K562 (cell line): Measurements from ENCODE around the gene PGM2L1. TPM values are rescaled to one million over a fixed set of nuclear protein-coding genes. Genes with fewer than 3 reads are reported as not detected.
A peak's percentile ranks its signal among the peaks of the same experiment; 100 is the strongest.

Experiments
- ATAC-seq: fragments of 200-7000 bp; cut with Tn5 transposase; 3 replicates; pipeline ENCODE4 v1.9.1; 2020; ENCODE audit warnings: moderate library complexity
- BruUV-seq: library from RNA; stranded (reverse); fragments of 400-500 nt; replicated peaks from 2 replicates; lab custom pipeline; 2021; lab: Mats Ljungman, UMichigan
- CTCF ChIA-PET: fragments of 300-600 bp; formaldehyde crosslinking; extraction: SDS; loops from one replicate; lab custom pipeline; 2021; ENCODE audit warnings: low intra/inter-chr PET ratio; lab: Yijun Ruan, JAX
- POLR2A ChIA-PET: fragments of 300-600, 350-650 bp; sonication (Branson Sonifier 250); formaldehyde crosslinking; extraction: SDS; loops from one replicate; lab custom pipeline; 2021; ENCODE audit warnings: antibody characterized with exemption, inconsistent platforms; lab: Yijun Ruan, JAX
- DNase-seq, 4 experiments: peaks; one replicate each; pipeline versions ENCODE4 v3.0.0 to v3.0.0-alpha.2; 2011 to 2018; ENCODE audit warnings: low spot score in 3 of 4, mixed read lengths in 3 of 4; ENCODE audit errors: extremely low read depth in 1 of 4
- FAIRE-seq: peaks from 2 replicates; lab custom pipeline; 2011; peaks lifted over from hg19 to GRCh38; lab: Jason Lieb, UNC
- H2AFZ ChIP-seq: 2 replicates; pipeline ENCODE4 v1.6.0; 2011; ENCODE audit warnings: low read depth, low read length, control low read depth, inconsistent platforms
- H3K27ac ChIP-seq: fragments of 200-600 bp; 3 replicates; pipeline ENCODE4 v1.8.0; 2011; ENCODE audit warnings: low read depth, mild to moderate bottlenecking, control low read depth, inconsistent platforms, low read length, moderate library complexity, mixed read lengths; ENCODE audit errors: extremely low read depth
- H3K27me3 ChIP-seq, 2 experiments: fragments of 300-600 bp in 1 of 2; 2 replicates in 1 of 2; 3 replicates in 1 of 2; pipeline versions ENCODE4 v1.6.0 to v1.8.0; 2011; ENCODE audit warnings: inconsistent platforms in 2 of 2, low read length in 2 of 2, mild to moderate bottlenecking in 1 of 2, mixed read lengths in 1 of 2, moderate library complexity in 1 of 2; ENCODE audit not compliant: control insufficient read depth in 2 of 2, insufficient read depth in 2 of 2
- H3K36me3 ChIP-seq: fragments of 300-600 bp; 3 replicates; pipeline ENCODE4 v1.8.0; 2011; ENCODE audit warnings: mild to moderate bottlenecking, low read length, inconsistent platforms; ENCODE audit not compliant: control insufficient read depth, insufficient read depth
- H3K4me1 ChIP-seq, 2 experiments: fragments of 200-600 bp in 1 of 2; replicated peaks in 1 of 2; 2 replicates in 1 of 2; 3 replicates in 1 of 2; pipeline versions ENCODE4 v1.5.1 to v1.8.0; 2011; ENCODE audit warnings: inconsistent platforms in 2 of 2, low read length in 2 of 2, mild to moderate bottlenecking in 1 of 2, mixed read lengths in 1 of 2, moderate library complexity in 1 of 2; ENCODE audit not compliant: control insufficient read depth in 2 of 2, insufficient read depth in 2 of 2
- H3K4me2 ChIP-seq: 2 replicates; pipeline ENCODE4 v1.6.1; 2011; ENCODE audit warnings: low read length, control low read depth, inconsistent platforms, mixed read lengths; ENCODE audit not compliant: insufficient read depth
- H3K4me3 ChIP-seq: fragments of 200-600 bp; sonication (generic), shearing (Covaris generic); 2 replicates; pipeline ENCODE4 v1.5.1; 2016; ENCODE audit warnings: control low read depth, inconsistent platforms
- H3K79me2 ChIP-seq: fragments of 200-600 bp; 3 replicates; pipeline ENCODE4 v1.8.0; 2011; ENCODE audit warnings: low read length, inconsistent platforms; ENCODE audit not compliant: control insufficient read depth, insufficient read depth
- H3K9ac ChIP-seq, 2 experiments: 2 replicates each; pipeline versions ENCODE4 v1.6.0 to v1.6.1; 2011; ENCODE audit warnings: low read depth in 2 of 2, low read length in 2 of 2, control low read depth in 1 of 2, inconsistent platforms in 1 of 2, mild to moderate bottlenecking in 1 of 2, mixed read lengths in 1 of 2; ENCODE audit not compliant: insufficient read depth in 1 of 2
- H3K9me1 ChIP-seq: one replicate; pipeline ENCODE4 v1.6.0; 2011; ENCODE audit warnings: inconsistent platforms, mild to moderate bottlenecking, low read length, moderate library complexity; ENCODE audit not compliant: control insufficient read depth, insufficient read depth
- H3K9me3 ChIP-seq: replicated peaks from 2 replicates; pipeline ENCODE4 v1.5.1; 2011; ENCODE audit warnings: low read depth, low read length, inconsistent platforms; ENCODE audit not compliant: control insufficient read depth, insufficient read depth
- H4K20me1 ChIP-seq: replicated peaks from 2 replicates; pipeline ENCODE4 v1.6.1; 2011; ENCODE audit warnings: low read length, inconsistent platforms, mixed read lengths; ENCODE audit not compliant: control insufficient read depth, insufficient read depth
- BCOR ChIP-seq: fragments of 450-650 bp; IDR thresholded peaks from 2 replicates; pipeline ENCODE4 v1.6.1; 2016
- CC2D1A ChIP-seq: fragments of 450-650 bp; IDR thresholded peaks from 2 replicates; pipeline ENCODE4 v1.6.1; 2017; ENCODE audit warnings: mild to moderate bottlenecking
- ELF1 ChIP-seq: fragments of 200-800 bp; sonication (Bioruptor generic); IDR thresholded peaks from 2 replicates; pipeline ENCODE4 v1.6.1; 2016; ENCODE audit warnings: missing genetic modification characterization, missing compliant biosample characterization
- EP400 ChIP-seq: fragments of 450-650 bp; IDR thresholded peaks from 2 replicates; pipeline ENCODE4 v1.6.1; 2017; ENCODE audit warnings: antibody characterized with exemption, mild to moderate bottlenecking, moderate library complexity
- GABPB2 ChIP-seq: fragments of 250-450 bp; sonication (Bioruptor Pico); conservative IDR thresholded peaks from 2 replicates; pipeline ENCODE4 v1.5.1; 2021; ENCODE audit warnings: mild to moderate bottlenecking
- GTF2E2 ChIP-seq: fragments of 200-800 bp; sonication (Bioruptor generic); IDR thresholded peaks from 2 replicates; pipeline ENCODE4 v1.6.1; 2016; ENCODE audit warnings: missing genetic modification characterization, missing compliant biosample characterization
- MECOM ChIP-seq: fragments of 250-450 bp; sonication (Bioruptor Pico); IDR thresholded peaks from 2 replicates; pipeline ENCODE4 v1.8.0; 2022; ENCODE audit warnings: inconsistent platforms
- NFIC ChIP-seq: fragments of 450-650 bp; IDR thresholded peaks from 2 replicates; pipeline ENCODE4 v1.6.1; 2017; ENCODE audit warnings: mild to moderate bottlenecking, inconsistent platforms
- POLR2A ChIP-seq: fragments of 450-650 bp; conservative IDR thresholded peaks from 2 replicates; pipeline ENCODE4 v1.6.1; 2016
- SAFB ChIP-seq: fragments of 200-400 bp; formaldehyde crosslinking; IDR thresholded peaks from 2 replicates; pipeline ENCODE4 v1.6.1; 2017; ENCODE audit warnings: low read depth, low read length, borderline replicate concordance
- TSHZ1 ChIP-seq: fragments of 250-450 bp; sonication (Bioruptor Pico); IDR thresholded peaks from 2 replicates; pipeline ENCODE4 v1.4.0; 2020; ENCODE audit warnings: mild to moderate bottlenecking, moderate library complexity
- ZBTB17 ChIP-seq: fragments of 450-650 bp; formaldehyde crosslinking; IDR thresholded peaks from 2 replicates; pipeline ENCODE4 v1.4.0; 2020; ENCODE audit warnings: mild to moderate bottlenecking
- ZNF696 ChIP-seq: fragments of 250-450 bp; sonication (Bioruptor Pico); conservative IDR thresholded peaks from 2 replicates; pipeline ENCODE4 v1.4.0; 2020; ENCODE audit warnings: mild to moderate bottlenecking, moderate library complexity
- whole genome bisulfite sequencing: fragments of 100-300 bp; shearing (Covaris generic); methylation state at CpG from one replicate; pipeline ENCODE4 v1.1.6; 2016; ENCODE audit warnings: low coverage, mixed read lengths; ENCODE audit not compliant: insufficient coverage; ENCODE audit errors: missing lambda C conversion rate; 5-methylcytosine and 5-hydroxymethylcytosine counted together
- in situ Hi-C: fragments of 300-500 bp; cut with MboI; formaldehyde crosslinking; loops from 4 replicates; pipeline ENCODE4 v1.15.0; 2018; ENCODE audit warnings: inconsistent platforms, mixed read lengths
- intact Hi-C: fragments of 100-400 bp; cut with micrococcal nuclease; formaldehyde crosslinking; loops from 2 replicates; pipeline ENCODE4 v1.14.2; 2022
- polyA plus RNA-seq, 8 experiments: library from polyadenylated mRNA; depleted of rRNA in 4 of 8; stranded (reverse) in 5 of 8; unstranded in 3 of 8; fragments of >200 nt; fragmentation: Nextera tagmentation in 2 of 8; fragmentation: Illumina TruSeq in 1 of 8; extraction: Ambion mirVana in 2 of 8; extraction: Trizol in 1 of 8; gene quantifications; 2 replicates each; pipeline versions ENCODE4 v1.2.1 to v1.2.3, GENCODE V29; 2011 to 2014; ENCODE audit warnings: inconsistent platforms in 1 of 8, missing spikeins in 1 of 8
- total RNA-seq, 7 experiments: library from RNA; depleted of rRNA in 6 of 7; stranded (reverse); fragments of >200 nt in 6 of 7; fragmentation: Illumina TruSeq in 2 of 7; extraction: Trizol in 2 of 7; gene quantifications; 2 replicates each; pipeline versions ENCODE4 v1.2.1 to v1.2.3, GENCODE V29; 2011 to 2021; ENCODE audit warnings: low replicate concordance in 1 of 7
- TF ChIP-seq, protein P1 (sequence below), 3 experiments: IDR thresholded peaks in 2 of 3; conservative IDR thresholded peaks in 1 of 3; 2 replicates each; pipeline ENCODE4 v1.5.1; 2011 to 2012; ENCODE audit warnings: low read length in 3 of 3, mild to moderate bottlenecking in 3 of 3, control low read depth in 2 of 3, improper control_type of control experiment in 1 of 3, inconsistent platforms in 1 of 3, low read depth in 1 of 3, mixed read lengths in 1 of 3, moderate library complexity in 1 of 3; ENCODE audit not compliant: insufficient read depth in 2 of 3
- TF ChIP-seq, protein P2 (sequence below): fragments of 250-450 bp; sonication (Bioruptor Pico); IDR thresholded peaks from 2 replicates; pipeline ENCODE4 v1.8.0; 2022; ENCODE audit warnings: inconsistent platforms

Gene PGM2L1
- total and polyA plus RNA-seq, 9 of the 15 experiments (the other 6 are each of a cell fraction or from before 2014, with no cell fraction given), result 0.32 to 0.95 (median 0.63) TPM

DNA sequence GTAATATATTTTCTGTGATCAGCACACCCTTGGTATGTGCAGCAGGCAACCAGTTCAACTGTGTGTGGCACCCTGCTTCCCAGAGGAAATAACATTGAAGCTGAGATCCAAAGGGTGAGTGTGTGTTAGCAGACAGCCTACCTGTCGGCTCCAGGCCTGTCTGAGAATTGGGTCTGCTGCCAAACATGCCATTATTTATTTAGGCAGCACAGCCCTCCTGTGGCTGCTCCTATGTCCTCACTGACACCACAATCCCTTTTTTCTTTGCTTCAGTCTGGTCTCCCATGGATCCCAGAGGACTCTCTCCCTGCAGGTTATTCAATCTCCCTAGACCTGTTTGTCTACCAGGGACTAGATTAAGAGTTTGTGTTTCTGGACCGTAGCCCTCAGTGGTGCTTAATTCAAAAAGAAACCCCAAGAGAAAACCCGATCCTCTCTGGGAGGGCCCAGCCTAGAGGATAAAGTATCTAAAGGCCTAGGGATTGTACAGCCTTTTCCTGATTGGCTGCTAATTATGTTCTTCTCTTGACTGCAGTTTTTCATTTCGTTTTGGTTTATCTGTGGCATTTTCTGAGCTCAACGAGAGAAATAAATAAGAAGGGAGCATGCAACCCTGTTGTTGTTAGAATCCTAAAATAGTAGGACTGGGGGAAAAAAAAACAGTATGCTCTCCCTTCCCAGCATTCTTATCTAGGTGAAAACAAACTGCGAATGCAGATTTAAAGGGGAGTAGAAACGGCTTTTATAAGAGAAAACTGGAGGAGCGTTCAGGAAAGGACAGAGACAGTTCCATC is 45.0 kb upstream of the PGM2L1 start:
- ChIA-PET CTCF (interaction anchor here (0.6 kb wide), 1 partner anchor 133 kb away, joined by 3 read pairs; no protein-coding TSS in a partner anchor), POLR2A (interaction anchor here (0.8 kb wide), 1 partner anchor 40 kb away, joined by 3 read pairs; no protein-coding TSS in a partner anchor)
- peak; percentile 72 for ATAC-seq
- no peaks in the 10 kb centered on the region for H3K9me3 ChIP-seq
- no TSS peak for BruUV-seq
- peak in 1 of 4 experiments; percentile 43 for DNase-seq
- H3K4me1 ChIP-seq, result peaks cover 0 to 6% of the 10 kb centered on the region in 2 experiments; a peak in 2 of 5 replicates
- no peak overlapping the region; the same call in 1 of the 2 replicates for H3K4me2 ChIP-seq
- H3K27ac ChIP-seq, result no peak overlapping the region
- peak; percentile 26 for FAIRE-seq
- H3K79me2 ChIP-seq, result no peaks in the 10 kb centered on the region
- H3K9me1 ChIP-seq, result no peaks in the 10 kb centered on the region
- H3K36me3 ChIP-seq, result no peaks in the 10 kb centered on the region
- 7% methylated on average over 8 of the region's 8 CpGs for WGBS
- no peaks in the 10 kb centered on the region for H4K20me1 ChIP-seq
- H2AFZ ChIP-seq, result peak overlapping the region; percentile 63
- peak overlapping the region in 1 of 2 experiments; percentile 6; a peak in 1 of 4 replicates for H3K9ac ChIP-seq
- H3K4me3 ChIP-seq, result no peak overlapping the region
- in situ Hi-C loops (loop anchor here (5.0 to 10.0 kb wide), 2 partner anchors 118 to 191 kb away; no protein-coding TSS in a partner anchor), intact Hi-C loops (no loop called here)
- no peaks in the 10 kb centered on the region; a peak in 1 of 5 replicates for H3K27me3 ChIP-seq
- TF ChIP-seq GTF2E2 (no peak), ELF1 (no peak), MECOM (CRISPR knock-in tag) (no peak), EP400 (no peak), BCOR (no peak), TSHZ1 (CRISPR knock-in tag) (no peak), GABPB2 (CRISPR knock-in tag) (no peak), CC2D1A (no peak), ZNF696 (CRISPR knock-in tag) (no peak), NFIC (peak; percentile 81), POLR2A (no peak), SAFB (no peak), ZBTB17 (CRISPR knock-in tag) (no peak)
- TF ChIP-seq, protein P1, sequence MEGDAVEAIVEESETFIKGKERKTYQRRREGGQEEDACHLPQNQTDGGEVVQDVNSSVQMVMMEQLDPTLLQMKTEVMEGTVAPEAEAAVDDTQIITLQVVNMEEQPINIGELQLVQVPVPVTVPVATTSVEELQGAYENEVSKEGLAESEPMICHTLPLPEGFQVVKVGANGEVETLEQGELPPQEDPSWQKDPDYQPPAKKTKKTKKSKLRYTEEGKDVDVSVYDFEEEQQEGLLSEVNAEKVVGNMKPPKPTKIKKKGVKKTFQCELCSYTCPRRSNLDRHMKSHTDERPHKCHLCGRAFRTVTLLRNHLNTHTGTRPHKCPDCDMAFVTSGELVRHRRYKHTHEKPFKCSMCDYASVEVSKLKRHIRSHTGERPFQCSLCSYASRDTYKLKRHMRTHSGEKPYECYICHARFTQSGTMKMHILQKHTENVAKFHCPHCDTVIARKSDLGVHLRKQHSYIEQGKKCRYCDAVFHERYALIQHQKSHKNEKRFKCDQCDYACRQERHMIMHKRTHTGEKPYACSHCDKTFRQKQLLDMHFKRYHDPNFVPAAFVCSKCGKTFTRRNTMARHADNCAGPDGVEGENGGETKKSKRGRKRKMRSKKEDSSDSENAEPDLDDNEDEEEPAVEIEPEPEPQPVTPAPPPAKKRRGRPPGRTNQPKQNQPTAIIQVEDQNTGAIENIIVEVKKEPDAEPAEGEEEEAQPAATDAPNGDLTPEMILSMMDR (IDR thresholded peaks at IDR 0.05 in 2 of 3, conservative IDR thresholded peaks at IDR 0.05 in 1 of 3; ENCODE audit: insufficient read depth in 2 of 3, low read depth in 1 of 3, low read length in 3 of 3), result peak; percentile 26 to 48 (median 36); a peak in 4 of 6 replicates
- TF ChIP-seq, protein P2, sequence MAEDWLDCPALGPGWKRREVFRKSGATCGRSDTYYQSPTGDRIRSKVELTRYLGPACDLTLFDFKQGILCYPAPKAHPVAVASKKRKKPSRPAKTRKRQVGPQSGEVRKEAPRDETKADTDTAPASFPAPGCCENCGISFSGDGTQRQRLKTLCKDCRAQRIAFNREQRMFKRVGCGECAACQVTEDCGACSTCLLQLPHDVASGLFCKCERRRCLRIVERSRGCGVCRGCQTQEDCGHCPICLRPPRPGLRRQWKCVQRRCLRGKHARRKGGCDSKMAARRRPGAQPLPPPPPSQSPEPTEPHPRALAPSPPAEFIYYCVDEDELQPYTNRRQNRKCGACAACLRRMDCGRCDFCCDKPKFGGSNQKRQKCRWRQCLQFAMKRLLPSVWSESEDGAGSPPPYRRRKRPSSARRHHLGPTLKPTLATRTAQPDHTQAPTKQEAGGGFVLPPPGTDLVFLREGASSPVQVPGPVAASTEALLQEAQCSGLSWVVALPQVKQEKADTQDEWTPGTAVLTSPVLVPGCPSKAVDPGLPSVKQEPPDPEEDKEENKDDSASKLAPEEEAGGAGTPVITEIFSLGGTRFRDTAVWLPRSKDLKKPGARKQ (CRISPR knock-in tag), result no peak
